T-helper 2 cell treated with Interferon-gamma antibody and Interleukin-4, amounts not matched to agents 5 μg/mL and 100 μg/mL, for 36 hours (primary cell): Measurements from ENCODE around the gene TNFSF15.
"Not testable (repeated sequence)": the region's sequence is repeated elsewhere in the genome, so short reads cannot be mapped to it uniquely, and the experiment has no call there.

Source experiments
- DNase-seq: peaks from one replicate; pipeline ENCODE4 v3.0.0; 2021; ENCODE audit warnings: low spot score
- H3K27ac Mint-ChIP-seq: one replicate; pipeline ENCODE4 v1.8.0; 2021; ENCODE audit warnings: mild to moderate bottlenecking, mixed read lengths
- H3K27me3 Mint-ChIP-seq: one replicate; pipeline ENCODE4 v1.8.0; 2021; ENCODE audit warnings: low read depth, mixed read lengths
- H3K36me3 Mint-ChIP-seq: one replicate; pipeline ENCODE4 v1.8.0; 2021; ENCODE audit warnings: low read depth, mixed read lengths
- H3K4me1 Mint-ChIP-seq: one replicate; pipeline ENCODE4 v1.8.0; 2021; ENCODE audit warnings: low read depth, mixed read lengths
- H3K4me3 Mint-ChIP-seq: one replicate; pipeline ENCODE4 v1.8.0; 2022; ENCODE audit warnings: mild to moderate bottlenecking, moderate library complexity, mixed read lengths
- H3K9me3 Mint-ChIP-seq: one replicate; pipeline ENCODE4 v1.8.0; 2021; ENCODE audit warnings: mixed read lengths

TNFSF15 gene

DNA sequence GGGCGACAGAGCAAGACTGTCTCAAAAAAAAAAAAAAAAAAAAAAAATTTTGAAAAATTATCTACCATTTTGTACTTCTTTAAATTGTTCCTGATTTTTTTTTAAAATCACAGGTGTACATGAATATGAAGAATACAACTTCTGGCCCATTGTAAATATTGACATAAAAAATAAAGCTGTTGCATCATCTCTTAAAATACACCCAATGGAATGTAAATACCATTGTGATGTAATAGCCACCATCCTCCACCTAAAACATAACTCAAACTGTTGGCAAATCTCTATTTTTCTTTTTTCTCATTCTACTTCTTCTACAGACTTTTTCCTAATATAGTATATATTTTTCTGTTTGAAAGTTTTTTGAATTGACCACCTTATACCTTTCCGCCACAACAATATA is 62.9 kb downstream of the TNFSF15 start:
- Mint-ChIP-seq H3K4me1 (peaks cover 13% of the 10 kb centered on the region), H3K4me3 (no peak overlapping the region), H3K9me3 (no peaks in the 10 kb centered on the region), H3K27me3 (peaks cover 6% of the 10 kb centered on the region), H3K27ac (no peak overlapping the region), H3K36me3 (peaks cover 3% of the 10 kb centered on the region)
- DNase-seq, result no peak

DNA sequence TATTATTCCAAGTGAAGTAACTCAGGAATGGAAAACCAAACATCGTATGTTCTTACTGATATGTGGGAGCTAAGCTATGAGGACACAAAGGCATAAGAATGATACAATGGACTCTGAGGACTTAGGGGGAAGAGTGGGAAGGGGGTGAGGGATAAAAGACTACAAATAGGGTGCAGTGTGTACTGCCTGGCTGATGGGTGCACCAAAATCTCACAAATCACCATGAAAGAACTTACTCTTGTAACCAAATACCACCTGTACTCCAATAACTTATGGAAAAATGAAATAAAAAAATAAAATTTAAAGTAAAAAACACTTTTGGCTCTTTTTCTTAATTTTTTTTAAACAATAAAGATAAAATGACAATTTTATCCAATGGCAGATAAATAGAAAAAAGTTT is 64.3 kb downstream of the TNFSF15 start:
- not testable (repeated sequence) for H3K27ac Mint-ChIP-seq, DNase-seq, H3K9me3 Mint-ChIP-seq, H3K4me3 Mint-ChIP-seq, H3K27me3 Mint-ChIP-seq
- Mint-ChIP-seq H3K36me3 (peaks cover 12% of the 10 kb centered on the region), H3K4me1 (peaks cover 26% of the 10 kb centered on the region)

DNA sequence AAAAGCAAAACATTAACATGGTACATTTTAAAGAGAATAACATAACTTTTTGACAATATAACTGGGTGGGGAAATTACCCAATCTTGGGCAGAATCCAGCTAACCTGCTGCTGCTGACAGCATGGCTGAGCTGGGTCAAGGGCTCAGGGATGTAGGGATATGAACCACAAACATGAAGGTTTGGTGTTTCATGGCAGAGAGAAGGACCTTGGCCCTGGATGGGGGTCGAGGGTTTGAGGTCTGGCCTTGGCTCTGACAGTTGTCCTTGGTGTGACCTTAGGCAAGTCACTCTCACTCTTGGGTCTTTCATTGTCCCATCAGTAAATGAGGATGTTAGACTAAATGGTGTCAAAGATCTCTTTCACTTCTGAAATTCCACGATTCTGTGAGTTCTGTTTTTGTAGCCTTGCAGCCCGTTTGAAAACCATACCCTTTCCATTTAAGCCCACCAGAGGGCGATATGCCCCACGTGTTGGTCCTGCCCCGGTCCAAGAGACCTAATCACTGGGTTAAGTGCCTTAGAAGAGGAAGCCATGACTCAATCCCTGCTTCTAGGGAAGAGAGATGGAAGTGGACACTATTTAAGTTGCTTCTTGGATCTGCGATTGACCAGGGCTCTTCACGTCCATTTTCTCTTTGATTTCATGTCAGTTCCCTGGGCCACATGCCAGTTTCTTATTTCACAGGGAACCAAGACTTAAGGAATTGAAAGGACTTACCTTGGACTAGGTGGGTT is 67.1 kb downstream of the TNFSF15 start:
- peaks cover 3% of the 10 kb centered on the region for H3K9me3 Mint-ChIP-seq
- H3K4me1 Mint-ChIP-seq, result peaks cover 40% of the 10 kb centered on the region
- DNase-seq, result peak; percentile 63
- peaks cover 6% of the 10 kb centered on the region for H3K27me3 Mint-ChIP-seq
- H3K27ac Mint-ChIP-seq, result peak overlapping the region; percentile 78
- H3K4me3 Mint-ChIP-seq, result peak overlapping the region; percentile 10
- peaks cover 13% of the 10 kb centered on the region for H3K36me3 Mint-ChIP-seq

DNA sequence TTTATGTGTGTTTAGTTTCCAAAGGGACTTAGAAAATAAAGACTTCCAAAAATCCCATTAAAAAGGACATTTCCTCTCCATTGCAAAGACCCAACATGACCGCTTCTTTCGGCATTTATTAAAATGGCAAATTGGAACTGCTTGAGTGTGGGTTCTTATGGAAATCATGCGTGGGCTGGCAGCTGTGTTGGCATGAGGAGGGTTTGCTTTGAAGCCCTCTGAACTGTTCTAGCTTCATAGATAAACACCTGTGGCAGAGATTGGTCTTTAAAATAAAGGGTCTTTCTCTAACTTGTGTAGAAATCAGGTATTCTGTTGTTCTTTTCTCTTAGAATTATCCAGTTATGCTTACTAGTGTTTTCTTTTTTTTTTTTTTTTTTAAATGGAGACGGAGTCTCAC is 68.0 kb downstream of the TNFSF15 start:
- Mint-ChIP-seq H3K4me3 (peak overlapping the region; percentile 14), H3K4me1 (peaks cover 40% of the 10 kb centered on the region), H3K36me3 (peaks cover 13% of the 10 kb centered on the region), H3K9me3 (peaks cover 3% of the 10 kb centered on the region), H3K27me3 (peaks cover 6% of the 10 kb centered on the region), H3K27ac (peak overlapping the region; percentile 78)
- no peak for DNase-seq

DNA sequence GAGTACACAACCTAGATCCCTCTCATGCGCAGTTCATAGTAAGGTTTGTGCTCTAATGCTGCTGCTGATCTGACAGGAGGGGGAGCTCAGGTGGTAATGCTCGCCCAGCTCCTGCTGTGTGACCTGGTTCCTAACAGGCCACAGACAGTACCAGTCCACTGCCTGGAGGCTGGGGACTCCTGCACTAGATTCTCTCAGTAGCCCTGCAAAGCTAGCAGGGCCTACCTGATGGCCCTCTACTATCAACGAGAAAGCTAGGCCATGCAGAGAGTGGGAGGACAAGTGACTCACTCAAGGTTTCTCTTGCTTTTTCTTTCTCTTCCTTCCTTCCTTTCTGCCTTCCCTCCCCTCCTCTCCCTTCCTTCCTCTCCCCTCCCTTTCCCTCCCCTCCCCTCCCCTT is 68.7 kb downstream of the TNFSF15 start:
- no peak for DNase-seq
- peaks cover 3% of the 10 kb centered on the region for H3K9me3 Mint-ChIP-seq
- peak overlapping the region; percentile 38 for H3K4me3 Mint-ChIP-seq
- peaks cover 6% of the 10 kb centered on the region for H3K27me3 Mint-ChIP-seq
- peaks cover 13% of the 10 kb centered on the region for H3K36me3 Mint-ChIP-seq
- H3K27ac Mint-ChIP-seq, result peak overlapping the region; percentile 92
- peaks cover 40% of the 10 kb centered on the region for H3K4me1 Mint-ChIP-seq

DNA sequence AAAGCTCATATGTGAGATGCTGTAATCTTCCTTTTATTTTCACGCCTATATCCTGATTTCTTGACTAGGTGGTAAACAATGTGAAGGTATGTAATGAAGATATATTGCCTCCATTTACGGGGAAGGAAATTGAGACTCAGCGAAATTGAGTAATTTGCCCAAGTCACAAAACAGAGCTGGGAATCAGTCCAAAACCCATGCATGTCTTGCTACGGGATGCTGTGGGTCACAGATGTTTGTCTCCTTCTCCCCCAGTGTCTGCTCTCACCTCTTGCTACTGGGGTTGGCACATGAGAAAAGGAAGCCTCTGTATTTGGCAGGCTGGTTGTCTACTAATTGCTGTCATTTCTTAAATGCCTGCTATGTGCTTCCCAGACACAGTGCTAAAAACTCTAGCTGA is 70.1 kb downstream of the TNFSF15 start:
- H3K27me3 Mint-ChIP-seq, result peaks cover 3% of the 10 kb centered on the region
- H3K4me1 Mint-ChIP-seq, result peaks cover 43% of the 10 kb centered on the region
- peaks cover 13% of the 10 kb centered on the region for H3K36me3 Mint-ChIP-seq
- no peak for DNase-seq
- H3K9me3 Mint-ChIP-seq, result peaks cover 3% of the 10 kb centered on the region
- no peak overlapping the region for H3K4me3 Mint-ChIP-seq
- H3K27ac Mint-ChIP-seq, result peak overlapping the region; percentile 2

DNA sequence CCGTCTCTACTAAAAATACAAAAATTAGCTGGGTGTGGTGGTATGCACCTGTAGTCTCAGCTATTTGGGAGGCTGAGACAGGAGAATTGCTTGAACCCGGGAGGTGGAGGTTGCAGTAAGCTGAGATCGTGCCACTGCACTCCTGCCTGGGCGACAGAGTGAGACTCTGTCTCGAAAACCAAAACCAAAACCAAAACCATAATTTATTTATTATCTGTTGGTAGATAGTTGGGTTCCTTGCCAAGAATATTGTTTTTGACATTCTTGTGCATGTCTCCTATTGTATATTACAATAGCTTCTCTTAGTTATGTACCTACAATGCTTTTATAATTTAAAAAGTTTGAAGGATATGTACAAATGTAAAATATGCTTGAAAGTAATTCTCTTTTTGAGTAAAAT is 70.7 kb downstream of the TNFSF15 start:
- not testable (repeated sequence) for H3K9me3 Mint-ChIP-seq, H3K27ac Mint-ChIP-seq, DNase-seq, H3K4me3 Mint-ChIP-seq, H3K27me3 Mint-ChIP-seq
- H3K36me3 Mint-ChIP-seq, result peaks cover 13% of the 10 kb centered on the region
- H3K4me1 Mint-ChIP-seq, result peaks cover 43% of the 10 kb centered on the region
